ENCODE data around the gene BCL2.

The BCL2 gene

GRCh38 chr18:63140038-63140450 lies 179.5 kb downstream of the BCL2 start:
- no peak for DNase-seq (ENCODE audit: low read depth)

- no peak for DNase-seq (ENCODE audit: low read depth)
Measured at GRCh38 chr18:63138436-63139340, 180.9 kb downstream of the BCL2 start.

DNA sequence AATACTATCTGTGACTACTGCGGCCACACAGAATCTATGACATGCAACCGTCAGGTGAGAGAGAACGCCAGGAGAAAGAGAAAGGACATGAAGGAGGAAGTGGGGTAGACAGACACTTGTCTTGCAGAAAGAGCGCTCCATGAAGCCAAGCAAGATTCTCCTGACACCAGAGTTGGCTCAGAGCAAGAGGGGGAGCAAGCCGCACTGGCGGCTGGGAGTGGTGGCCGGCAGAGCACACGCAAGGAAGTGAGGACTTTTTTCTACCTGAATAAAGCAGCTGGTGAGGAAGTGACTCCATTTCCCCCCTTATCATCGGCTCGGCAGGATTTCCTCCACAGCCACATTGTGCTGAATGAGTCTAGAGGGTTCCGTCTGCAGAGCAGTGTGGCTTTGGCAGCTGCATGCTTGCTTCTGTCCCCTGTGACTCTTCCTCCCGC lies 181.6 kb downstream of the BCL2 start:
- DNase-seq (ENCODE audit: low read depth): no peak

DNA sequence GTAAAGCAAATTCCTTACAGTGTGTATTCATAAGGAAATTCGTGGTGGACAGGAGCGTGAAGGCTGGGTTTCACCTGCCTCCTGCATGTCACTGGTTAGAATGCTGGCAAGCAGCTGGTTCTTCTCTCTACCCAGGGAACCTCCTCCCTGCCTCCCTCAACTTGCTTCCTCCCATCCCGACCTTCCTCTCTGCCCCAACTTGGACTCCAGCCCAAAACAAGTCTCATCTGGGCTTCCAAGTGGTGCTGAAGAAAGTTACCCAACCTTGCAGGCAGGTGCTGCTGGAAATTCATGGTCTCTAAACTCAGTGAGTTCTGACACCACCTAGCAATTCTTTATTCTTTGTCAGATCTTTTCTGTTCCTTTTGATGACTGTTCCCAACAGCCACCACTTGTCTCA lies 184.5 kb downstream of the BCL2 start:
- DNase-seq (ENCODE audit: low read depth): no peak

GRCh38 chr18:63132819-63133200 lies 186.8 kb downstream of the BCL2 start:
- DNase-seq (ENCODE audit: low read depth): no peak

DNA sequence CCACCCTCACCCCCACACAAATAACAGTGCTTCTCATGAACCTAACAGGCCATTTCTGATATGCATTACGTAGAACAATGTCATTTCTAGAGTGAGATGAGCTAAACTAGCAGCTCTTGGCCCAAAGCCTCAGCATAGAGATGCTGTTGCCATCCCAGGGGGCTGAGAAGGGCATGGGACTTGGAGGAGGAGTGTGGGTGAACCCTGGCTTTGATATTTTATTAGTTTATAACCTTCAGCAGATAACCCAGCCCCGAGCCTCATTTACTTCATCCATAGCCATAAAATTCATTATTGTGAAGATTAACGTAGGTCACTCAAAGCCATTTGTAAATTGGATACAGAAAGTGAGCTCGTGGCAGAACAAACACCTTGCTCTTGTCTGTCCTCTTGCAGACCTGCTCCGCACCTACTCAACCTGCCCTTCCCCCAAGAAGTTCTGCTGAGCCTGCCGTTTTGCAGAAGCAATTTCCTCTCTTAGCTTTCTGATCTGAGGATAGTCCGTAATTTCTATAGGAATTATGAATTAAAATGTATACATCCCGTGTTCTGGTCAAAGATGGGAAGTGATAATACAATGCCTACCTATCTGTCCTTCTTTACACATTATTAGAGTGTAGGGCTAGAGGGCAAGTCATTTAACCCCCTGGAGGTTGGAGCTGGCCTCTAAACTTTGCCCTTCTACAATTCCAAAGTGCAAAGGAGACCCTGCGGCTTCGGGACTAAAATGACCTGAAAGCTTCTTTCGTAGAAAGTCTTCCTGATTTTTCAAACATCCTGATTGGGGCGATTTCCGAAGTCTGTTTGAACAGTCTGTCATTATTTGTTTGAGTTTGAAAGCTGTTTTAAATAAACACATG lies 187.4 kb downstream of the BCL2 start:
- DNase-seq (ENCODE audit: low read depth): no peak

GRCh38 chr18:63131106-63131958 lies 188.2 kb downstream of the BCL2 start:
- peak; percentile 45 for DNase-seq (ENCODE audit: low read depth)

- no peak for DNase-seq (ENCODE audit: low read depth)
Measured at GRCh38 chr18:63130176-63130575, 189.4 kb downstream of the BCL2 start.

DNA sequence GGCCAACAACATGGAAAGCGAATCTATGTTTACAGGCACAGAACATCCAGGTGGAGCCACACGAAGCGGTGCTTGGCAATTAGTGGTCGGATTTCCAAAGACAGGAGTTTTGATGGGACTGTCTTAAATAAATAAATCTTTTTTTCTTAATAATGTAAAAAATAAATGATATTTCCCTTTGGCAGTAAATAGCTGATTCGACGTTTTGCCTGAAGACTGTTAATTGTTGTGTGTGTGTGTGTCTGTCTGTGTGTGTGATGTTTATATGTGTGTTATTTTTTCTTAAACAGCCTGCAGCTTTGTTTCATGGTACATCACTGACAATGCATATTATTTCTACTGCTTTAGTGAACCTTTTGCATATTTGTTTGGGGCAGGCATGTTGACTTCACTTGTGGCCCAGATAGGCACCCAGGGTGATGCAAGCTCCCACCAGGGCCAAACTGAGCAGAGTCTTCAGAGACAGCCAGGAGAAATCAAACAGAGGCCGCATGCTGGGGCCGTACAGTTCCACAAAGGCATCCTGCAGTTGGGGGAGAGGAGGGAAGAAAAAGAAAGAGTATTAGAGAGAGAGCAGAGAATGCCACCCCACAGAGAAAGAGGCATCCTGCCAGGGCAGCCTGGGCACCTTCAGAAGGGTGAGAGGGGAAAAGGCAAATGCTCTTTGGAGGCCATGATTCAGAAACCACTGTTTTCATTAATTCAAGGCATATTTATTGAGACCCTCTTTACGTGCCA lies 191.2 kb downstream of the BCL2 start:
- DNase-seq (ENCODE audit: low read depth): no peak

- DNase-seq (ENCODE audit: low read depth): no peak
Measured at GRCh38 chr18:63126134-63127069, 193.2 kb downstream of the BCL2 start.

DNA sequence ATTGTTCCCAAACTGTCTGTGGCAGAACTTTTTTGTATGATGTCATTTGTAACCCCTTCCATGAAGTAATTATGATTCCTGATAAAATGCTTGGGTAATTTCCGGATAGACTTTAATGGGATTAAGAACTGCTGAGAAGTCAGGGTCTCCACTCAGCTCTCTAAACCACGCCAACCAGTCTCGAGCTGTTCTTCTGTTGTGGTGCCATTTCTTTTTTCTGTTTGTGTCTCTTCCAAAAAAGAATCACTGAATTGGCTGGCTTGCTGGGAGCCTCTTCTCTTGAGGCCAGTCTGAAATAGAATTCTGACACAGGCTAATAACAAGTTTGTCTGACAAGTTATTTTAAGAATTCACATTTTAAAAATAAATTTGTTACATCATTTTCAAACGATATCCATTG lies 198.9 kb downstream of the BCL2 start:
- no peak for DNase-seq (ENCODE audit: low read depth)

- no peak for DNase-seq (ENCODE audit: low read depth)
Measured at GRCh38 chr18:63119647-63120046, 199.9 kb downstream of the BCL2 start.

- no peak for DNase-seq (ENCODE audit: low read depth)
Measured at GRCh38 chr18:63113899-63114565, 205.5 kb downstream of the BCL2 start.

GRCh38 chr18:63112706-63113105 lies 206.9 kb downstream of the BCL2 start:
- DNase-seq (ENCODE audit: low read depth): no peak

DNA sequence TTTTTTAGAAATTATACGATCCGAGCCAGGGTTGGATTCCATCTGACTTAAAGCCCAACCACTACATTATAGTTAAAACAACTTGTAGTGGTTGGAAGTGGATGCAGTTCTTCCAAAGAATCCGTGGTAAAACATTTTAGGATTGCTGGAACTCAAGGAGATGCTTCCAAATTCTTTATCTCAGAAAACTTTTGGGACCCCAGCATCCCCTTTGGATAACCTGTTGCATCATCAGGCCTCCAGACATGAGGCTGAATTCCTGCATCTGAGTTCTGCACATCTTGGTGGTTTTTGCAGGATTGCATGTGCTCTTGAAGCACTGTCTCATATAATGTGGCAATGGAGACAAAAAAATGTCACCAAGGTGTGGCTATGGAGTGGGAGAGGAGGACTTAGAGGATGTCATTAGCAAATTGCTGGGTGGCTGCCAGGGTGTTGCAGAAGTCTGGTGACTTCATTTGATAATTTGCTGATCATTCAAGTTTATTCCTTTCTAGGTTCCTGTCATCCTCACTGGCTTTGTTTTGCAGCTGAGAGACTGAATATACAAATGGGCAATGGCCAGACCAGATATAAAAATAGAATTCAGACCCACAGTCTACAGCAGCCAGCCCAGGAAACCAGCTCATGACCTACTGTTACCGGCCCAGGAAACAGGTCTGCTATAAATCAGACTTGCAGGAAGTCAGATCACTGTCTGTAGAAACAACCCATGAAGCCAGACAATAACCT lies 207.7 kb downstream of the BCL2 start:
- DNase-seq (ENCODE audit: low read depth): no peak

DNA sequence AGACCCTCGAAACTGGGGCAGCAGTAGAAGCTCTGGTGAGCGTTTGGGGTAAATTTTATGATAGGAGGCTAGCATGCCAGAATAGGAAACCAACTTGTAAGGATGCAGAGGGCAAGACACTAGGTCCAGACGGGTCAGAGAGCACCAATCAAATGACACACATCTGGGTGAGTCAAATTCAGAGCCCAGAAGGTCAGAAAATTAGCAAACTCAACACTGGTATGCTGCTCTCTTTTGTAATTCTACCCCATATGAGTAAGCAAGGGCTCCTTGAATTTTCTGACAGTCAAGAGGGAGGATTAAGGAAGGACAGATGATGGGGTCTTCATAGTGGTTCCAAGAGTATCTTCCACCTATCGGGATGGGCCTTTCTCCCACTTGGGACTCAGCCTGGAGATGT lies 209.8 kb downstream of the BCL2 start:
- DNase-seq (ENCODE audit: low read depth): no peak

DNA sequence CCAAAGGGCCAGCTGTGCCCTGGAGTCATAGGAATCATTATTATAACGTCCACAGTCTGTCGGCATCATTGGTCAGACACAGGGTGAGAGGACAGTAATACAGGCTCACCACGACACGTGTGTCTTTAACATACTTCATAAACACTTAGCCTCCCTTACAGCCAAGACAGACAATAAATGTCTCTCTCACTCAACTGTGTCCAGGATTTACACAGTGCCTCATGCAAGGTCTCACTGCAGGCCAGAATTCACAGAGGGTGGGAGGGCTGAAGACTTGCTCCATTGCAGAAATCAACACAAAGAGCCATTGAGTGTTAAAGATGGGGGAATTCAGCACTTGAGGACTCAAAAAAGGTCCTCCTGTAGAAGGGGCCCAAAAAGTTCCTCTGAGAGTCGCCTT lies 210.5 kb downstream of the BCL2 start:
- no peak for DNase-seq (ENCODE audit: low read depth)

GRCh38 chr18:63107931-63108330 lies 211.6 kb downstream of the BCL2 start:
- DNase-seq (ENCODE audit: low read depth): no peak

Measured in activated T-cell treated with anti-CD3 and anti-CD28 coated beads for 24 hours (primary cell).